Ecto neural progenitor cell (in vitro differentiated cells): ENCODE results near the gene WDR93.

Source experiments
- DNase-seq: peaks from one replicate; pipeline ENCODE4 v3.0.0-alpha.2; 2018; ENCODE audit warnings: low spot score

WDR93 gene

DNA sequence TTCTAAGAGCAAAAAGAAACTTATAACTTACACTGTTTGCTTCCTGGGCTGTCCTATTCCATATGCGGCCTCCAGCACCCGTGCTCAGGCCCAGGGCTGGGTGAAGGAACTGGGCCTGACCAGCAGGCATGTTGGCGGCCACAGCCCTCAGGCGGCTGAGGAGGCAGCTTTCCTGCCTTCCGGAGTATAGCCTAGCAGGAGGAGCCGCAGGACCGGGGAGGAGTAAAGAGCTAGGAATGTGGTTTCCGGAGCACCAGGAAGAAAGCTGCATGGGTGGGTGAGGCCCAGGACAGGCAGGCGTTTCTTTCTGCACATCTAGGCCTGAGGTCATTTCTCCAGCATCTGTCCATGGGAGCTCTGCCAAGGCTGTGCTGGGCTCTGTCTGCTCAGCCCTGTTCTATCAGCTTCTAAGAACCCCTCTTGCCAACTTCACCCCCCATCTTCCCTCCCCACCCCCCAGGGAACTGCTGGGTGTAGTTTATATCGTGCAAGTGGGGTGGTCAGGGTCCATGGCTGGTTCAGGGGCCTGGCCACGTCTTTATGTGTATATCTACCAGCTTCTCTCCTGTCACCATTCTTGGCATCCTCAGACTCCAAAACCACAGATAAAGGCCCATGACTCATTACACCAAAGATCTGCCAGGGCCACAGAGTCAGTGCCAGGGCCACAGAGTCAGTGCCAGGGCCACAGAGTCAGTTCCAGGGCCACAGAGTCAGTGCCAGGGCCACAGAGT, 27.6 kb upstream of the WDR93 start:
- no peak for DNase-seq

DNA sequence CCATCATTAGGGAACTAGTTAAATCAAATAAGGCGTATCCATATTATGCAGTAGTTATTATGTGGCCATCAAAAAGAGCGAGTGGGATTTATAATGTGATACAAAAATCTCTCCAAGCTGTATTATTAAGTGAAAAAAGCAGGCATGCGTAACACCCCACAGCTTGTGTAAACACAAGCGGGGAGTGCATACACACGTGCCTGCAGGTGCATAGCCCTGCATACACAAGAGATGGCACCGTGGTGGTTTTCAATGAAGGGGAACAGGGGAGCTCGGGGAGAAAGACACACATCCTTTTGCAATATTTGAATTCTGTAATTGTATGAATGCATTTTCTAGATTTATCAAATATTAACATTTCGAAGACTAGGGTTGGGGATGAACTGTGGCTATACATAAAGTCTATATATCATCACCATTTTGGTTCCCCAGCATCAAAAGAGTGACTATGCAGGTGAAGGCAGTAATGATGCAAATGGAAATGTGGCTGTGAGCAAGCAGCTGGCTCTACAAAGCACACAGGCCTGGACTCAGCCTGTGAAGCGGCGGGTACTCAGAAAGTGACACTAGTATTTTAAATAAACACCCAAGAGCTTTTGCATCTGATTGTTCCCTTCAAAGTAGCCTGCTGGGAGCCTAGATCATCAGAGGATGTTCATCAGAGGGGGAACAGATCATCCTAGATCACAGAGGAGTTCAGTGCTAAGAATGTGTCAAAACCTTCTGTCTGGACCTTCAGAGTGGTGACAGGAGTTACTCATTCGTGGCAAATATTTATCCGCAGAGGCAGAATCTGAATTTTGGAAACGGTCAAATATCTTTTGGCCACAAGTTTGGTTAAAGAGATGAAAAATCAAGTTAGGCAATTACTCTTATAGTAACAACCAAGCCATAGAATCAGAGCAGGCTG, 25.9 kb upstream of the WDR93 start:
- no peak for DNase-seq

DNA sequence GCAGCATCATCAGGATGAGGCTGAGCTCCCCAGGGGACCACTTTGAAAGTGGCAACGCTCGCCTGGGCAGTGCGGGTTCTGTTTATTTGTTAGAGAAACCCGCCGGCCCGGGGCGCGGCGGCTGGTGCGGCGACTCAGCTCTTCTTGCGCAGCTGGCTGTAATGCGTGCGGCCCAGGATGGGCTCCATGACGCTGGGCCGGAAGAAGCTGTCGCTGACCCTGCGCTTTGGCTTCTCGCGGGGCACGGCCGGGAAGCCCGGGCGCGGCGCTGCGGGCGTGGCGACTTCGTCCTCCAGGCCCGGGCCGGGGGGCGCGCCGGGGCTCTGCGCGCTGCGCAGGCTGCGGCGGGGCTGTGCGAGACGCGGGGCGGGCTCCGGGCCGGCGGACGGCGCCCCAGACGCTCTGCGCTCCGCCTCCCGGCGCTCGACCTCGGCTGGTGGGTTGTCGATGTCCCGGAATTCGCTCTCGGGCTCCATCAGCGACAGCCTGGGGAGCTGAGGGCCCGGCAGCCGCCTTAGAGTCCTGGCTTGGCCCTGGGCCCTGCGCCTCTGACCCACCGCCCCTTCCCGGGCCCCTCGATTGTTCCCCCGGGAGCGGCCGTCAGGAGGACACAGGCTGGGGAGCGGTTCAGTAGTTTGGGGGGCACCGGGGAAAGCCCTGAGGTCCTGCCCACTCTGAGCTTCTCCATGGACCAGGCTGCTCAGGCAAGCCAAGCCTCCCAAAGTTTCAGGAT, 25.0 kb upstream of the WDR93 start:
- DNase-seq, result peak; percentile 79

DNA sequence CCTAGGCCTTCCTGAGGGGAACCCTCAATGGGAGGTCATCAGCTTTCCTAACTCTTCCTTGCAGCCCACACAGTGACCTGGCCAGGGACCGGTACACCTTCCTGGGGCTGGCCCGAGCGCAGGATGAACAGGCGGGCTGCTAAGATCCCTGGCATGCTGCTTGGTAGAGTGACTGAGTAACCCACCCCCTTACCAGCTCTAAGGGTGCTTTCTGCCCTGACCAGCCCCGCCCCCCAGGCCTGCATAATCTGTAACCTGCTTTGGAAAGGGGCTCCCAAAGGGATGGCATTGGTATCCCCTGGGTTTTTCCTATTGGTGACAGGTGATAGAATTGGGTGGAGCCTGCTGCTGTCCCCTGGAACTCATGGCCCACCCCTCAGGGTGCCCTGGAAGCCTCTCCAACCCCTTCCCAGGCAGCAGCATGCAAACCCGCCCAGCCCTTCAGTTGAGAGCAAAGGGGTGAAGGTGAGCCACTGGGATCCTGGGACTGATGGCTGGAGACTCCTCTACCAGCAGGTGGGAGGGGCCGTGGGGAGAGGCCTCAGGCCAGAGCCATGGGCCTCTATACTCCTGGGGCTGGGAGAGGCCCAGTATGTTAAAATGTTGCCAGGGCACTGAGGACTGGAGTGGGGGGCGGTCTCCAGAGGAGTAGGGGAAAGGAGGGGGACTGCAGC, 24.3 kb upstream of the WDR93 start:
- no peak for DNase-seq

DNA sequence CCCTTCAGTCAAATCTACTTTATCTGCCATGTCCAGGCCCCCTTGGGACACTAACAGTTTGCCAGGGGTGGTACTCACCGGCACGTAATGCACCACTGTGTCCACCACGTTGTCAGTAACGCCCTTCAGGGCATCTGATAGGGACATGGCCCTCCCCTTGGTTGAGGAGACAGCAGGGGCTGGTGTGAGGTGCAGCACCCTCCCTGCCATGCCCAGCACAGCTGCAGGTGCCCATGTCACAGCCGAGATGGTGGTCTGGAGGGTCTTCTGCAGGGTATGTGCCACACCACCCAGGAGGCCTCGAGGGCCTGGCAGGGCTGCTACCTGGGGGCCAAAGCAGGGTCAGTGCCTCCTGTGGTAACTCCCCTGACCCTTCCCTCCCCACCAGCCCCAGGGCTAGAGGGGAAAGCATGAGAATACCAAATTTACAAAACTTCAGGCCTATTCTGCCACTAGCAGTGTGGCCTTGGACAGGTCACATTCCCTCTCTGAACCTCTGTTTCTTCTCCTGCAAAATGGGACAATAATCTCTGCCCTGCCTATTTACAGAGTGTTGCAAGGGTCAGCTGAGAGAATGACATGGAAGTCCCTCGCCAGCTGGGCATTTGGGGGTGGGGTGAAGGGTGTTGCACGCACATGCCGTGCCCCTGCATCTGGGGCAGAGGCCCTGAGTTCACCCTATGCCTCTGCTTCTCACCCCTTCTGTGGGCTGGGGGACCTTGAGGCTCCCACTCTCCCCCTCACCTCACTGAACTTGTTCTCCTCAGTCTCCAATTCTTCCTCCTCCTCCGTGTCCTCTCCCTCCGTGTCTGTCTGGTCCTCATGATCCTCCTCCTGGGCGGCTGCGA, 23.5 kb upstream of the WDR93 start:
- no peak for DNase-seq

DNA sequence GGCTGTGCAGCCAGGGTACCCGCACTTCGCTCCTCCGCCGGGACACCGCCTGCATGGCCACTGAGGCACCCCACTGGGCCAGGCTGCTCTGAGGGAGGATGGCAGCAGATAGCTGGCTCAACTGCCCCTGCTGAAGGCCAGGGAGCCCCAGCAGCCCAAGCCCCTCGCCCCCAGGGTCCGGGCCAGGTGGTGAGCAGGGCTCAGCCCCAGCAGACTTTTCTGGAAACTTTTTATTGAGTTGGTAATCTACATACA, 23.0 kb upstream of the WDR93 start:
- DNase-seq, result no peak

DNA sequence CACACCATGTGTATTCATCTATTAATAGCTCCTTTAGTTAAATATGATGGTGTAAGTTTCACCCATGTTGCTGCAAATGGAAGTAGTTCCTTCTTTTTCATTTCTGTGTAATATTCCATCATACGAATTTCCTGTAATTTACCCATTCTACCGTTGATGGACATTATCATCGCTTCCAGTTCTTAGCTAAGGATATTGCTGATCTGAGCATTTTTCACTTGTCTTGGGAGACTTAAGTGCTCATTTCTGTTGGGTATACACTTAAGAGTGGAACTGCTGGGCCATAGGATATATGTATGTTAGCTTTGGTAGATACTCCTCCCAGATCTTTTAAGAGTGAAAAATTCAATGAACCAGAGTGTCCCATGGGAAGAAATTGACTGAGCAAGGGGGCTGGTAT, 22.4 kb upstream of the WDR93 start:
- no peak for DNase-seq

DNA sequence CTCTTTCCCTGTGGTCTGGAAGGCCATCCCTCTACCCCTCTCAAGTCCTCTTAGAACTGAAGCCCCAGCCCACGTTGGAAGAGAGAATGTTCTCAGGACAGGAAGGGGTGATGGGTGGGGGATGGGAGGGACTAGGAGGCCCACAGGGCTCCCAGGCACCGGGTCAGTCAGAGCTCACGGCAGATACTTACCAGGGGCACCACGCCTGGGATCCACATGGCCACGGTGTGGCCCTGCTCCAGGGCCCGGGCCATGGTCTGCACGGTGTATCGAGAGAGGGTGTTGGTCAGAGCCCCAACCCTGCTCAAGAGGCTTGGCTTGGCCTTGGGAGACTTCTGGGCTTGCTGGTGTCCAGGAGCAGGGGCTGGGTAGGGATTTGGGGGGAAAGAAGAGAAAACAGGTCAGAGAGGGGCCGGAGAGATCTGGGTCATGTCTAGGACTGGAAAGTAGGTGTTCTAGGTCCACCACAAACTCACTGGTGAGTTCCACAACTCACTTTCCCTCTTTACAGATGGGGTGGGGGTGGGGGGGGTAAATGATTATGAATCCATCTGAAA, 21.2 kb upstream of the WDR93 start:
- no peak for DNase-seq

DNA sequence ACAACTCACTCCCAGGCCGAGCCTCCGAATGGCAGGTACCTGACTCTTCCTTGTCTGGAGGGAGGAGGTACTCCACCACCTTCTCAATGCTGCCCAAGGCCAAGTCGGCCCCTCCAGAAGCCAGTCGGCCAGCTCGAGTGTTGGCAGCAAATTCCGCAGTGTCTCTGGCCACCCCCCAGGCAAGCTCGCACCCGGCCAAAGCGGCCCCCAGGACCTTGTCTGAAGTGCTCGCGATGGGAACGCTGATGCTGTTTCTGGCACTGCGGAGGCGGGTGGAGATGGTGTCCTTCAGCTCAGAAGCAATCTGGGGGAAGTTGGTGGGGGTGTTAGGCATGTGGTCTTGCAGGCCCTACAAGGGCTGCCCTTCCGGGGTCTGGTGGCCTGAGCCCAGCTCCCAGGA, 20.7 kb upstream of the WDR93 start:
- DNase-seq, result no peak

DNA sequence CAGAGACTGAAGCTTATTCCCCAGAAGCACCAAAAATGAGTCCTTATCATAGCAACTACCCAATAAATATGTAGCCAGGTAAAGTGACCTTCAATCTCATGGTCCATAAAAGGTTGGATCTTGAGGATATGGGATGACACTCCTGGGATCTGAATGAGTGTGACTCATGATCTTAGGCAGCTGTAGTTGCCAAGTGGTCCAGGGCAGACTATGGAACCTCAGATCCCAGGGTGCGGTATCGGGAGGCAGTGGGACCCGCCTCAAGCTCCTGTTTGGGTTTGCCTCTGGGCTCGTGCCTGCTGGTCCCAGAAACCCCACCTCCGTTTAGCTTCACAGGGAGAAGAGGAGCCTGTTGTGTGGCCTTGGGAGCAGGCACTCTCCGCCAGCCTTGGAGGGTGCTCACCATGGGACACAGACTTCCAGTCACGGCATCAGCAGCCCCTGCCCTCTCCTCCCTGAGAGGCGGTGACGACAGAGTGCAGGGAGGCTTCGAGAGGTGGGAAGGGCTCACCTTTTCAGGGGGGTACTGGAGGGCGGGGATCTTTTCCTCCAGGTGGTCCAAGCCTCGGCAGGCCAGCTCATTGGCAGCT, 19.5 kb upstream of the WDR93 start:
- no peak for DNase-seq

DNA sequence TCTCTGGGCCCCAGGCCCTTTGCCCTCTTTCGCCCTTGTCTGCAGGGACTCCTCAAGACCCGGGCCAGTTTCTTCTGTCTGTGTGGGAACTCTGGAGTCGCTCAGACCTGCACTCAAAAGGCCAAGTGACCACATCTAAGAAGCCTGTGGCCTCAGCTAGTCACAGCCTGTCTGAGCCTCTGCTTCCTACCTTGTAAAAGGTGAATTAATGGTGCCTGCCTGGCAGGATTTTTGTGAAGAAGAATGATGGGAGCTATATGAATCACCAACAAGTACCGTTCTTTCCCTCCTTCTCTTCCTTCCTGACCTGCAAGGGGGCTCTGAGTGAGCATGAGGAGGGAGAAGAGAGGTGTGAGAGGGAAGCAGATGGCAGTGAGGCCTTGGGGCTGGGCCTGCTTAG, 18.9 kb upstream of the WDR93 start:
- no peak for DNase-seq

DNA sequence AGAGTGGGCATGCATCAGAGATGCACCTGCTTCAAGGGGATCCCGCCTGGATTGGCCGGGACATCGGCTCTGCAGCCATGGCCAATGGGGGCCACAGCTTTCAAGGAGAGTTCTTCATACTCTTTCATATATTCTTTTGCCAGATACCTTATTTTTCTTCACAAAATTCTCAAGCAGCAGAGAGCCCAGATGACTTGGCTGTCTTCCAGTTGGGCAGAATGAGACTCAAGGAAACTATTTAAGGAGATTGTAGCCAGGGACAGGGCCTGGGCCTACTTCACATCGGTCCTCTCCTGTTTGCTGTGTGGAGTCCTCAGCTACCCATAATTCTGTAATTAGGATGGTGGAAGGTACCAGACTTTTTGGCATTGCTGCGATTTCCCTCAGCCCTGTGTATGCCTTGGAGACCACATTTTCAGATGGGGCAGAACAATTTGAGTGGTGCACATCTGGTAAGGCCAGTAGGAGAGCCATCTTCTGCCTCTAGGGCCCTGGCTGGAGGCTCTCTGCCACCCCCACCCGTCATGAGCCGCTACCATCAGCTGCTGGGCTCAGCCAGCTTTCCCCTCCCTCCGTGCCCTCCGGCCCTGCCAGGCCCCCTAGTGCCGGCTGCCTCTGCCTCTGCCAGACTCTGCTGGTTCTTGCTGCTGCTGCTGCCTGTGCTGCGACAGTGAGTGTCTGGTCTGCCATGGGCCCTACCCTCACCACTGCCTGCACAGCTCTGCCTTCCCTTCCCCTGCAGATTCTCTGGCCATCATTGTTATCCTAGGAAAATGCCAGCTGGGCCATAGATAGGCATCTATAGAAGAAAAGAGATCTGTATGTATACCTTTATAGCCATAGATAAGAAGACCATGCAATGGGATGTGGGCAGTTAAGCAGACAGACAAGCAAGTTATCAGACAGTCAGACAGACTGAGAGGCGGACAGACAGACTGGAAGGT, 18.1 kb upstream of the WDR93 start:
- no peak for DNase-seq

DNA sequence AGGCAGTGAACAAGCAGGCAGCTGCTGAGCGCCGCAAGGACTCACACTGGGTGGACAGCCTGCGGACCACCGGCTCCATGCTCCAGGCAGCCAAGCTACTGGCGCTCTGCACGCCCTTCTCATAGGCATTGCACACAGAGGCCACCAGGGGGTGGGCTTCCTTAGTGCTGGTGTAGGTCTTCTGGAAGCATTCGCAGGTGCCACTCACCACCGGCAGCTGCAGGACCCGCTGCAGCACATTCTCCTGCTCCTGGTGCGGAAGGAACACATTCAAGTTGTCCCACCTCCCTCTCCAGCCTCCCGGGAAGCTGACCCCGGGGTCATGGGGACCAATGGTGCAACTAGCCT, 17.5 kb upstream of the WDR93 start:
- peak; percentile 83 for DNase-seq

DNA sequence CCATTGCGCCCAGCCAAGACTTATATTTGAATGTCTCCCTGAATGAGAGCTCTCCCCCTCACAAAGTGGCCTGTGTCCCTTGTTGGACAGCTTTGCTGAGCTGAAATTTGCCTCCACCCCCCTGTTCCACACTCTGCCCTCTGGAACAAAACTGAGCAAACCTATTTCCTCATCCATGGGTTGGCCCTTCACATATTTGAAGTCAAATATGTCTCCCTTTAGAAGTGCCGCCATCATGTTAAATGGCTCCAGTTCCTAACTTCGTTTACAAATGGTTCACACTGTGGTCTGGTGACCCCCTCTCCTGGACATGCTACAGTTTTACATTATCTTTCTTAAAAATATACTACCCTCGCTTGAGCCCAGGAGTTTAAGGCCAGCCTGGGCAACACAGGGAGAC, 16.1 kb upstream of the WDR93 start:
- DNase-seq, result no peak

DNA sequence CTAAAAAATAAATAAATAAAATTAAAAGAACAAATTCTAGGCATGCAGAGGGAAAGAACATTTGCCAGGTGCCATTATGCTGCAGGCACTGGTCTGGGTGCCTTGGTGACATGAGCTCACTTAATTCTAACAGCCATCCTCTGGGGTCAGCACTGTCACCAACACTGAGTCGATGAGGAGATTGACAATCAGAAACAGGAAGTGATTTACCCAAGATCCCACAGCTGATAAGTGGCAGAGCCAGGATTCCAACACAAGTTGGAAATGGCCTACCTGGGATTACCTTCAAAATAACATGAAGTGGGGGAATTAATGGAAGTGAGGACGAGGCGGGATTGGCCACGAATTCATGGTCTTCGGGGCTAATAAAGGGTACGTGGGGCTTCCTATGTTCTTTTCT, 15.0 kb upstream of the WDR93 start:
- no peak for DNase-seq

DNA sequence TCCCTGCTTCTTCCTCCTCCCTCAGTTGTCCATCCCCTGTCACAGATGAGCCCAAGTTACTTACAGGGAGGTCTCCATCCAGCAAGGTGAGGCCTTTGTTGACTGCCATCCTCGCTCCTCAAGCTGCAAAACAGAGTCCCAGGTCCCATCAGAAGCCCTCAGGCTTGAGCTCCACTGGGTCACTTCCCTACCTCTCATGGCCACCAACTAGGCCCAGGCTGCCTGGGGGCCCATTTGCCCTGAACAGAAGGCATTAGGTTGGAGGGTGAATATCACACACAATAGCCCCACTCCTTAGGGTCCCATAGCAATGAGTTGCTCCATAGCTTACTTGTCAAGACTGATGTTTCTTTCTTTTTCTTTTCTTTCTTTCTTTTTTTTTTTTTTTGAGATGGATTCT, 13.2 kb upstream of the WDR93 start:
- DNase-seq, result no peak

DNA sequence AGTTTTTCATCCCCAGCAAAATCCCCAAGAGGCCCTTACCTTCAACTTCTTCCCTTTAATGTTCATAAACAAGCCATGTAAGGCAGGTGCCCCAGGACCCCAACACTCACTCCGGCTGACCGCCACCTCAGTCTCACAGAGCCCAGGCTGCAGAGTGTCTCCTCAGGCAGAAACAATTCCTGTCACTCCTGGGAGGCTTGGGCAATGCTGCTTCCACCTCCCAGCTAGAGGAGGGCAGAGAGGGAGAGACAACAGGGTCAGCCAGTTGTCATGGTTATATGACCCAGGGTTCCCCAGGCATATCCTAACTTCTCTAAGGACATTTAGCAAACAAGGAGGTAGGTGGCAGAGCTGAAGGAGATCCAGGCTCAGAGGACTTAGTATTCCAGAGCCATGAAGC, 11.4 kb upstream of the WDR93 start, which contains the start of gene PLIN1:
TSS of gene PLIN1 (minus strand) at position 156 of the 400 bp plus-strand sequence. CDS start 1,878 bp downstream, outside the sequence.
- no peak for DNase-seq

DNA sequence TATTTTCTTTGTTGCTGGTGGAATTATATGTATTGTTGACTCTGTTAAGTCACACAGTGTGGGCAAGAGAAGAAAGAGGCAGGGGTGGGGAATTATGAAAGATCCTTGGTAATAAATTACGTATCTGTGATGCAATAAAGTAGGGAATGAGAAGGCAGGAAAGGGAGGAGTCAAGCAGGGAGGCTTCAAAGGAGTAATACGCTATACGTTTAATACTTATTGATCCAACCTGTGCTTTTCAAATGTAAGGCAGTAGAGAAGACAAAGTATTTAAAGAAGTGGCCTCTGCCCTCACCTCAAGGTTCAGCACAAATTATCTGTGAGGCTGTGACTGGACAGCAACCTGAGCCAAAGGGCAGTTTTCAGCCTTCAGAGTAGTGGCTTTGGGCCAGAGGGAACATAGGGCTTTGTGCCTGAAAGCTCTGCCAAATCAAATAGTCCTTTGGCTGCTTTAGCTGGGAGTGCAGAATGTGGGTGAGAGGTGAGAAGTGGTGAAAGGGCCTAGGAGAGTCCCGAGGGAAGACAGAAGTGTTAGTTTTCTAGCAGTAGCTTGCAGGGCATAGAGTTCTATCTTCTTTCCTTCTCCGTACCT, 10.2 kb upstream of the WDR93 start:
- DNase-seq, result no peak

DNA sequence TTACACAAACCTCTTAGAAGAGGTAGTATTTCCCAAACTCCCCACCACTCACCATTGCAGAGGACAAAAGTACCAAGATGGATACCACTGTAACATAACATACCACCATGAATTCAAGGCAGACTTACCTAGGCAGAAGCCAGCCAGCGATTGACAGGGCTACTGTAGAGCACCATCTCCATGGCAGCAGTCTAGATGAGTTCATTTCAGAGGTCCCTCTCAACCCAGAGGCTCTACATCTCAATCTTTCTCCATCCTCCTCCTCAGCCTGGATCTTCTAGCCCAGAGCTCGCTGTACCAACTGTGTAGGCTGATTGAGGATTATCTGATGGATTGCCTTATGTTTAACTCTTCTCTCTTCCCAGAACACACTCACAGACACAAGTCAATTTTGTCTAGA, 9.5 kb upstream of the WDR93 start:
- no peak for DNase-seq
